Measurements from ENCODE around the gene PPT1.
A peak's percentile ranks its signal among the peaks of the same experiment; 100 is the strongest.

Gene PPT1

GRCh38 chr1:40064797-40065499, 32.1 kb downstream of the PPT1 start:
- H3K4me3 ChIP-seq (ENCODE audit: low read depth, low read length): no peak overlapping the region
- TF ChIP-seq CTCF (IDR thresholded peaks at IDR 0.05; ENCODE audit: low read depth, low read length, missing control alignments): no peak
- DNase-seq (ENCODE audit: low read depth): peak; percentile 74

- DNase-seq (ENCODE audit: low read depth): no peak
- H3K4me3 ChIP-seq (ENCODE audit: low read depth, low read length): peak overlapping the region; percentile 19; the same call in 1 of the 2 replicates
These were observed 36.9 kb downstream of the PPT1 start for GRCh38 chr1:40059960-40060750.

GRCh38 chr1:40059338-40059959, 37.6 kb downstream of the PPT1 start:
- DNase-seq (ENCODE audit: low read depth): peak; percentile 36
- peak overlapping the region; percentile 26; the same call in 1 of the 2 replicates for H3K4me3 ChIP-seq (ENCODE audit: low read depth, low read length)

More at GRCh38 chr1:40059960-40060750, 36.9 kb downstream of the PPT1 start:
- TF ChIP-seq CTCF (IDR thresholded peaks at IDR 0.05; ENCODE audit: low read depth, low read length, missing control alignments): no peak

GRCh38 chr1:40058453-40059337, 38.4 kb downstream of the PPT1 start:
- DNase-seq (ENCODE audit: low read depth): no peak
- no peak for TF ChIP-seq CTCF (IDR thresholded peaks at IDR 0.05; ENCODE audit: low read depth, low read length, missing control alignments)
- H3K4me3 ChIP-seq (ENCODE audit: low read depth, low read length): no peak overlapping the region

More at GRCh38 chr1:40059338-40059959, 37.6 kb downstream of the PPT1 start:
- peak; percentile 35 for TF ChIP-seq CTCF (IDR thresholded peaks at IDR 0.05; ENCODE audit: low read depth, low read length, missing control alignments)

GRCh38 chr1:40058097-40058452, 39.0 kb downstream of the PPT1 start:
- no peak for TF ChIP-seq CTCF (IDR thresholded peaks at IDR 0.05; ENCODE audit: low read depth, low read length, missing control alignments)
- no peak overlapping the region for H3K4me3 ChIP-seq (ENCODE audit: low read depth, low read length)
- no peak for DNase-seq (ENCODE audit: low read depth)

- no peak overlapping the region for H3K4me3 ChIP-seq (ENCODE audit: low read depth, low read length)
- TF ChIP-seq CTCF (IDR thresholded peaks at IDR 0.05; ENCODE audit: low read depth, low read length, missing control alignments): no peak
- DNase-seq (ENCODE audit: low read depth): no peak
These were observed 39.6 kb downstream of the PPT1 start for GRCh38 chr1:40057310-40058030.

Data from GM12864 (cell line).